DMS153 treated with DMSO at 0.1 percent for 48 hours (cell line): Measurements from ENCODE around the gene KRTAP10-3.
"Not testable (repeated sequence)": the region's sequence is repeated elsewhere in the genome, so short reads cannot be mapped to it uniquely, and the experiment has no call there.

Experiments
- DNase-seq: peaks from one replicate; lab custom pipeline; 2025; ENCODE audit not compliant: unreplicated experiment; lab: John Stamatoyannopoulos, UW

The KRTAP10-3 gene, protein sequence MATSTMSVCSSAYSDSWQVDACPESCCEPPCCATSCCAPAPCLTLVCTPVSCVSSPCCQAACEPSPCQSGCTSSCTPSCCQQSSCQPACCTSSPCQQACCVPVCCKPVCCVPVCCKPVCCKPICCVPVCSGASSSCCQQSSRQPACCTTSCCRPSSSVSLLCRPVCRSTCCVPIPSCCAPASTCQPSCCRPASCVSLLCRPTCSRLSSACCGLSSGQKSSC

DNA sequence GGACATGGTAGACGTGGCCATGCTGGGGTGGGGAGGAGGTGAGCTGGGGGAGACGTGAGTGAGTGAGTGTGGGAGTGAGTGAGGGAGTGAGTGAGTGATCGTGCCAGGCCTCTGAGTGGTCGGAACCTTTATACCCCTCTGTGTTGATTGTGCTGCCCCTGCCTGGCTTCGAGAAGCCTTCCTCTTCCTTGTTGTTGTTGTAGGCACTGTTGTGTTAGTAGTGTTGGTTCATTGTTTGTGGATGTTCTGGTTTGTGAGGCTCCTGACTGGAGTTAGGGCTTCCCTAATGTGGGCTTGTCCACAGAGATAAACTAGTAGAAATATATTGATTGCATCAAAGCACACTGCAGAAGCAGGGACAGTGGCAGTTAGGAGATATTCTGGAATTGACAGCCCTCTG is at the start of gene KRTAP10-3:
TSS of gene KRTAP10-3 (minus strand) at position 101 of the 400 bp plus-strand sequence. CDS start at position 21, 80 bp downstream.
- no peak for DNase-seq

DNA sequence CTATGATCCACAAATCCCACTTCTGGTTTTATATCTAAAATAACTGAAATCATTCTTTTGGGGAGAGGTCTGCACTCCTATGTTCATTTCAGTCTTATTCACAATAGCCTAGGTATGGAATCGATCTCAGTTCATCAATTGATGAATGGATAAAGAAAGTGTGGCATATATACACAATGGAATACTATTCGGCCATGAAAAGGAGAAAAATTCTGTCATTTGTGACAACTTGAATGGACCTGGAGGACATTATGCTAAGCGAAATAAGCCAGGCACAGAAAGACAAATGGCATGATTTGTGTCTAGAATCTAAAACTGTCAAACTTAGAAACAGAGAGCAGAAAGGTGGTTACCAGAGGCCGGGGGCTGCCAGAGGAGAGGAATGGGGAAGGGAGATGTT is 47.9 kb upstream of the KRTAP10-3 start:
- no peak for DNase-seq

DNA sequence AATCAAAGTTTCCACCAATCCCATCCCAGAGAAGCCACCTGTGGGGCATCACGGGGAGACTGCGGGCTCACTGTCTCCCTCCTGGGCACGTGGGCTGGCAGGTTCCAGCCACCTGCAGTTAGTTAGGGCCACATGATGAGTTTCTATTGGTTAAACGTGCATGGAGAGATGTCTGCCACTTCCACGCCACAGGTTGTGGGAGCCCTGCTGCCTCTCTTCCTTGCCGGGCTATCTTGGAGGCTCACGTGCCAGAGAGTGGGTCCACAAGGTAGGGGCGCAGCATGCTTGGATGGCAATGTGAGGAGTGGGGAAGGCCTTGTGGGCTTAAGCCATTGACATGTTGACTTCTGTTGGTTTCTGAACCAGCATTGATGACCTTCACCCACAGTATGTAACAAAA is 45.3 kb upstream of the KRTAP10-3 start:
- DNase-seq = no peak

DNA sequence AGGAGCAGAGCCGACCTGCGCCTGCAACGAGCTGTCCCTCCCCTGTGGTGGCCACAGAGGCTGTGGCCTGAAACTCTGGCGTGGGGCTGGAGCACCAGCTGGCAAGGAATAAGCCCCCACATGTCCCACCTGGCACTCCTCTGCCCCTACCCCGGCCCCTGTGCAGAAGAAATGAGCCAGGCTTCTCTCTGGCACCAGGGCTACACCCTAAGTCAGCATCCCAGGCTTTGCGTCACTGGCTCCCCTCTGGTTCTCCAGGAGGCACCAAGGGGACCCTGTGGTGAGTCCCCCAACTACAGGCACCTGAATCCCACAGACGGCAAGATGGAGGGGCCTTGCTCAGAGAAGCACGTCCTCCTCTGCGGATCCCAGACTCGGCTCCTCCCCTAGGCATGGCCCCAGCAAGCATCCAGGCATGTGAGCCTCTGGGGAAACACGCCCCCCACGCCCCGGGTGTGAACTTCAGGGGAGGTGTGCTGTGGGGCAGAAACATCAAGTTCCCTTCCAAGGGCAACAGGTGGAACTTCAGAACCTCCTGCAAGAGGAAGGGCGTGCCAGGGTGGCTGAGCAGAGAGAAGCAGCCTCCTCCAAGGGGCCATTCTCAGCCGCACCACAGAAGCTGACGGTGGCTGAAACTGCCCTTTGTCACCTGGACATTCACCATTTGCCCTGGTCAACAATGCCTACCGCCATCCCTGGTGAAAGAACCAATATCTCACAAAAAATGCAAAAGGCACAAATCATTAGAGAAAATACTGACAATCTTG is 44.7 kb upstream of the KRTAP10-3 start:
- DNase-seq = no peak

DNA sequence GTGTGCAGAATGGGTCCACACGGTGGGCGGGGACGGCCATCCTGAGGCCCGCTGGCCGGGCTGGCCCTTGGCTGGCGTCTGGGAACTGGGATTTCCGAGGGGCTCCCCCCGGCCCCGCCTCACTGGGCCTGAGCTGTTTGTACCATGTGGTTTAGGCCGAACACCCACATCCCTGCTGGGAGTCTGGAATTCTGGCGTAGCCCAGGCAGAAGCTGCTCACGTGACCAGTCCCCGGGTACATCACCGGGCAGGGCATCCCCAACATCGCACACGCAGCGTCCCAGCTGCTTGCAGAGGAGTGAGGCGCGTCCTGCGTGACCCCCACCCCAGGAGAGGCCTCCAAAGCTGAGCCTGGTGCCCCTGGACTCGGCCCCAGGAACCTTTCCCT is 43.9 kb upstream of the KRTAP10-3 start:
- no peak for DNase-seq

DNA sequence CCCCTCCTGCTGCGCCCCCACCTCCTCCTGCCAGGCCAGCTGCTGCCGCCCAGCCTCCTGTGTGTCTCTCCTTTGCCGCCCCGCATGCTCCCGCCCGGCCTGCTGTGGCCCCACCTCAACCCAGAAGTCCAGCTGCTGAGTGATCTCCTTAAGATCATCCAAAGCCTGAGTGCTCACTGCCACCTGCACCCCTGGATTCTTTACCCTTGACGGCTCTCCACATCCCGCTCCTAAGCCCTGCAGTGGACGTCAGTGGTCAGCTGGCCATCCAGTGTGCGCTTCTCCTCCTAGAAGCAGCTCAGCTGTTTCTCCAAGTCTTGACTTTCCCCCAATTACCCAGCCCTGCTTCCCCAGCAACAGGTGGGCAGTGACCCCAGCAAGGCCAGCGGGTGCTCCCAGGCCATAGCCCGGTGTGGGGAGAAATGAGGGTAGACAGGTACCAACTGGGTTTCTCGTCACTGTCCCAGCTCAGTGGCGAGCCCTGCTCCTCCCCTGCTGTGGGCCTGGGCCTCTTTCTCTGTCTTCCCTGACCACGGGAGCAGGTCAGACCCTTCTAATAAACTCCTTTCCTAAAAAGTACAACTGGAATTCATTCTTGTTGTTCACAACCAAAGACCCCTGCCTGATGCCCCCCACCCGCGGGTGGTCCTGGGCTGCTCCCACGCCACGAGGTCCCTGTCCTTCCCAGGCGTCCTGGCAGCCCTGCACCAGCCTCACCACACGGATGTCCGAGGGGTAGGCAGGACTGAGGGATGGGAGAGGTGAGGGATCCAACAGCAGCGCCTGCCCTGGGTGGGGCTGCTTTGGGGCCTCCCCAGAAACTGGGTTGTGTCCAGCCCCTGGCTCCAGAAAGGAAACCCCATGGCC is 43.2 kb upstream of the KRTAP10-3 start:
- no peak for DNase-seq

DNA sequence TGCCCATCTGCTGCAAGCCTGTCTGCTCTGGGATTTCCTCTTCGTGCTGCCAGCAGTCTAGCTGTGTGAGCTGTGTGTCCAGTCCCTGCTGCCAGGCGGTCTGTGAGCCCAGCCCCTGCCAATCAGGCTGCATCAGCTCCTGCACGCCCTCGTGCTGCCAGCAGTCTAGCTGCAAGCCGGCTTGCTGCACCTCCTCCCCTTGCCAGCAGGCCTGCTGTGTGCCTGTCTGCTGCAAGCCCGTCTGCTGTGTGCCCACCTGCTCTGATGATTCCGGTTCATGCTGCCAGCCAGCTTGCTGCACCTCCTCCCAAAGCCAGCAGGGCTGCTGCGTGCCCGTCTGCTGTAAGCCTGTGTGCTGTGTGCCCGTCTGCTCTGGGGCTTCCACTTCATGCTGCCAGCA is 42.5 kb upstream of the KRTAP10-3 start:
- not testable (repeated sequence) for DNase-seq

DNA sequence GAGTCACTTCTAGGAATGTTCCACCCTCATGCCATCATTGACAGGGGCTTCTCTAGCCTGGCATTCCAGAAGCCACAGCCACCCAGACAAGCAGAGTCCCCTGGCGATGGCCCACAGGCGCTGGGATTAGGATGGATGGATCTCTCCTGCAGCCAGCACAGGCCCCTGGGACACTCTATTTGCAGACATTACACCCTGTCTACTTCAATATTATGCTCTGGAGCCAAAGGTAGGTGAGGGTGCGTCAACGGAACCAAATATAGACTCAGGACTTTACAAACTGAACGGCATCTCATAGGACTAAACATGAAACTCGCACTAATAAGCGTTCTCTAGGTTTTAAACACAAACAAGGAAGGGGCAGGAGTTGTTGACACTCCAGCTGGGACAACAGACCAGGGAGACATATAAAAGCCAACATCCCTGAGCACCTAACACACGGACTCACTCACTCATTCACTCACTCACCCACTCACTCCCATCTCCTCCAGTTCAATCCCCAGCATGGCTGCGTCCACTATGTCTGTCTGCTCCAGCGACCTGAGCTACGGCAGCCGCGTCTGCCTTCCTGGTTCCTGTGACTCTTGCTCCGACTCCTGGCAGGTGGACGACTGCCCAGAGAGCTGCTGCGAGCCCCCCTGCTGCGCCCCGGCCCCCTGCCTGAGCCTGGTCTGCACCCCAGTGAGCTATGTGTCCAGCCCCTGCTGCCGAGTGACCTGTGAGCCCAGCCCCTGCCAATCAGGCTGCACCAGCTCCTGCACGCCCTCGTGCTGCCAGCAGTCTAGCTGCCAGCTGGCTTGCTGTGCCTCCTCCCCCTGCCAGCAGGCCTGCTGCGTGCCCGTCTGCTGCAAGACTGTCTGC is 41.8 kb upstream of the KRTAP10-3 start, which contains the start of gene KRTAP10-7:
TSS of gene KRTAP10-7 (plus strand) at position 480 of the 861 bp plus-strand sequence. CDS start at position 505, 25 bp downstream.
- DNase-seq = not testable (repeated sequence)

DNA sequence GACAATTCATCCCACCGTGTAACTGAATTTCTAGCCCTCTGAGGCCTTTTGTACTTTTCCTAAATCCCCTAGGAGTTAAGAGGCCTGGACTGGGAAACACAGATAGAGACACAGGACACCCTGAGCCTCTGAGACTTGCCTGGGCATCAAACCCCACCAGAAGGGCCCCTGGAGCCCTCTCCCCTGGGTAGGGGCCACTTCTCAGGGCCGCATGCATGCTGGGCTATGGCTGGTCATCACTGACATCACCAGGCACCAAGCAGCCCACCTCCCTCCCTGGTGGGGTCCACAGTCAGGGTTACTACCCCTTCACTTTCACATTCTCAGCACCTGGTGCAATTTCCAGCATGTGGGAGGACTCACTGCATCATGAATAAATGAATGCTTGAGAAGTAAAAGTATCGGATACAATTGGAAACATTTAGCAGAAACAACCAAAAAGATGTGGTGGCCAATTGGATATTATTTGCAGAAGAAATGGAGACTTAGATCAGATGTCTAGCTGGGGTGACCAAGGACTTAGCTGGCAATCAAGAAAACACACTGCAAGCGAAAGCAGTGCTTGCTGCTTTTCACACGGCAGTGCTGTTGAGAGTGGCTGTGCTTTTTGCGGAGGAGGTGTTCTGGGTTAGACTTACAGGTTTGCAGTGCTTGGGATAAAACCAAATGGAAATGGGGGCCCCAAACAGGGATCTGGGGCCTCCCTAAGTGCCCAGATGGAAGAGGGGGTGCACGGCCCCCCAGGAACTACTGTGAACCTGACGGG is 40.9 kb upstream of the KRTAP10-3 start:
- DNase-seq = no peak

DNA sequence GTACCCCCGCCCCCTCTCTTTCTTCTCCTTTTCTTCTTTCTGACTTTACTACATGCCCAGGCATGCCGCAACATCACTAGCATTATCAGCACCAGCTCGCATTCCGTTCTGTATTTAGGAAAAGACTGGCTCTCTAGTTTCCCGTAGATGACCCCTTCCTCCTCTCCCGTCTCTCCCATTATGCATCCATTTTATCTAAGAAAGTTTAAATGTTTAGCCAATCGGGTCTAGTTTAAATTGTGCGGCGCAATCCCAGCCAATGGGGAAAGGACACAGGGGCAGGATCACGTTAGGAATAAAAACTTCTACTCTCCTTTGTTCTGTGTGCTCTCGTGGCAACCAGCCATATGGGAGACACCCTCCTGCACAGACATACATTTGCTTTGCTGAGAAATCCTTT is 39.5 kb upstream of the KRTAP10-3 start:
- no peak for DNase-seq

DNA sequence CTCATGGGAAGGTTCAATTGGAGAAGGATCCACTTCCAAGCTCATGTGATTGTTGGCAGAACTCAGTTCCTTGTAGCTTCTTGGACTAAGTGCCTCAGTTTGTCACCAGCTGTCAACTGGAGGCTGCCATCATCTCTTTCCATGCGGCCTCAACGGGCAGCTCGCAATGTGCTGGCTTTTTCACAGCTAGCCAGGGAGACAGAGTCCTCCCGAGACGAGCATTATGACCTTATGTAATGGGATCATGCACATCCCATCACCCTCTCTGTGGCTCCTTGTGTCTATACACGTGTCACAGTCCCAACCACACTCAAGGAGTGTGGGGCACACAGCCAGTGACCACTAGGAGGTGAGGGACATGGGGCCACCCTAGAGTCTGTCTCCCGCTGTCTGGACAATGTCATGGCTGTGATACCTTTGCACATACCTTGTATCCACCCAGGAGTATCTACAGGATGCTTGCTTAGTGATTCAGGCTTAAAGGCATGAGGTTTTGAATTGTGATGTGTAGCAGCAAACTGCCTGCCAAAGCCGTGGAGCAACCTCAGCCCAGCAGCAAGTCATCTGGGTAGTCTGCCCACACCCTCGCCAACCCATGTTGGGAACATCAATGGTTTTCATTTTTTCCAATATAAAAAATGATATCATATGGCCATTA is 37.6 kb upstream of the KRTAP10-3 start:
- no peak for DNase-seq

DNA sequence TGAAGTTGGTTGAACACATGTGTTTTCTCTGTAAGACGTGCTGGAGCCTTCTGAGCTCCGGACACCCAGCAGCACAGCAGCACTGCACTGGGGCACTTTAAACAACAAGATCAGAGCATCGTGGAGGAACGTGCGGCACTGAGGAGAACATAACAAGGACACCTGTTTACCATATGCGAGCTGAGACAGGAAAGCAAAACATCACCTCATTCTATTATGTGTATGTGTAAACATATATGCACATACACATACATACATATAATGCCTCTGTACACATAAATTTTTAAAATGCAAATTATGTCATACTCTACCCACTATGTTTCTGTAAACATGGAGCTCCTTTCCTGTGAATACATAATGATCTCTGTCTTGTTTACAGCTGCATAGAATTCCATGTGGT is 36.9 kb upstream of the KRTAP10-3 start:
- no peak for DNase-seq

DNA sequence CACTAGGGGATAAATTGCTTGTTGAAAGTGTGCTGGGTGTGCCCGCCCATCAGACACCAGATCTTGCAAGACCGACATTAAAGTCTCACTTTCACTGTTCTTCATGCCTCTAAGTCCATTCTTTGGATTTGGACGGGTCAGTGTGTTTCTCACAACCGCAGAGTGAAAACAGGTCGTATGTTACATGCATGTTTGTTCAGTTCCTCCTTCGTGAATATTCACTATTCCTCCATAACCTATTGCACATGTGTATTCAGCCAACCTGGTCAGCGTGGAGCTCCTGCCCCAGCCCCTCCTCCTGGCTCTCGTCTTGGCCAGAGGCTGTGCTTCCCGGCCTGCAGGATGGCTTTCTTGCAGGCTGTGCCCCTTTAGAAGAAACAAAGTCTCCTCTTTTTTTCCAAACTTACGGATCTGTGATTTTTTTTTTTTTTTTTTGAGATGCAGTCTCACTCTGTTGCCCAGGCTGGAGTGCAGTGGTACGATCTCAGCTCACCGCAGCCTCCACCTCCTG is 35.9 kb upstream of the KRTAP10-3 start:
- no peak for DNase-seq

DNA sequence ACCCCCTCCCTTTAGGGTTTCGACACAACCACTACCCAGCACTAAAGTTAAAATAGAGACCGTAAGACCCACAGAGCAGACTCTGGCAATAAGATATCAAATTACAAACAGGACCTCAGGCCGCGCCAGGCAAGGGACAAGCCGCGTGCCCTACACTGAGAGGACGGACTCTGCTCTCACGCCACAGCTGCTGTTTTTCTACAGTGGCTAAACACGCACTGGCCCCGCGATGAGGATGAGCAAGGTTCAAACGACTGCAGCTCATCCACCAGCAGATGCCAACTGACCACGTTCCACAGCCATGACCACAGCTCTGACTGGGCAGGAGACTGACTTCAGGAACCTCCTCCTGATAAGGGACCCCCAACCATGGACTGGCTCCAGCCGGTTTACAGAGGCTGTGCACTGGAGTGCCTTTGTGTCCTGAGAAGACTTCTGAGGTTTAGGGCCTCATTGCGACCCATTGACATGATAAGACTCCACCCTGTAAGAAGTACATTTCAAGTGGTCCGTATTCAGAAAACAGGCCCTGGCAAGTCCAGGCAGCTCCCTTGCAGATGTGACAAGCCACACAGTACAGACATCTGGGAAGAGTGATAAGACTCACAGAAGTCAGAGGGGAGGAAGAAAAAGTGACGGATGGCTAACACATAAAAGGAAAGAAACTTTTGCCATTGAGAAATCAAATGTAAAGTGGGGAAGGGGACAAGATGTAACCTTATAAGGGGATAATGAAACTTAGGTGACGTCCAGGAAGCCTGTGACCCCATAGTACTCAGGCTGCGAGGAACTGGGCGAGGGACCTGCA is 35.2 kb upstream of the KRTAP10-3 start:
- no peak for DNase-seq

DNA sequence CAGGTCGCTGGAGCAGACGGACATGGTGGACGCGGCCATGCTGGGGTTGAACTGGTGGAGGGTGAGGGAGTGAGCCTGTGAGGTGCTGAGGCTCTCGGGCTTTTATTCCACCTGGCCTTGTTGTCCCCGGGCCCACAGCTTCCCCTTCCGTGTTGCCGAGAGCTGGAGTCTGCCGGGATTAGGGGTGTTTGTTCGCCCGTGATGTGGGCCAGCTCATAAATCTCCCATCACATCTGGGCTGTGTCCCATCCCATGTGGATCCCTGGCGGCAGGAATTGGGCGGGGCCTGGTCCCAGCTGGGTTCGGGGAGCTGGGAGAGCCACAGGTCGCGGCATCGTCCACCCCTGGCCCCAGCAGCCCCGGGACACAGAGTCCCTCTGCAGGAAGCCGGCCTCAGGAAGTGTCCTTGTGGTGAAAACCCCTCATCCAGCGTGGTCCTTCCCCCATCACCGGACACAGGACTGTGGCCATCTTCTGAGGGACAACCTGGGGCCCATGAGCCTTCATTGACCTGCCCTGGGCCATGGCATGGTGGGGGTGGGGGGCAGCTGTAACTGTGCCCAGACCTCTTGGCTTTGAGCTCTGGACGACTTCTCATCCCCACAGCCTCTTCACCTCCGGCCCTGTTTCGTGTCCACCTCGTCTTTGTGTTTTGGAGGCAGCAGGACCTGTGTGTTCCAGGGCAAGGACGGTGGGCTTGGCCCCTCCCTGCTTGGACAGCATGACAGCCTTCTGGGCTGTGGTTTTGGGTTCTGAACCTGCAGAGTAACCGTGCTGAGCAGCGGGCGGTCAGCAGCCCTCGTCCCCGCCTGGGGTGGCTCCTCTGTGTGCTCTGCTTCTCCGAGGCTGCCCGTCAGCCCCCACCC is 34.1 kb upstream of the KRTAP10-3 start, which contains the start of gene KRTAP10-6:
TSS of gene KRTAP10-6 (minus strand) at position 60 of the 866 bp plus-strand sequence. CDS start at position 39, 21 bp downstream.
- no peak for DNase-seq

DNA sequence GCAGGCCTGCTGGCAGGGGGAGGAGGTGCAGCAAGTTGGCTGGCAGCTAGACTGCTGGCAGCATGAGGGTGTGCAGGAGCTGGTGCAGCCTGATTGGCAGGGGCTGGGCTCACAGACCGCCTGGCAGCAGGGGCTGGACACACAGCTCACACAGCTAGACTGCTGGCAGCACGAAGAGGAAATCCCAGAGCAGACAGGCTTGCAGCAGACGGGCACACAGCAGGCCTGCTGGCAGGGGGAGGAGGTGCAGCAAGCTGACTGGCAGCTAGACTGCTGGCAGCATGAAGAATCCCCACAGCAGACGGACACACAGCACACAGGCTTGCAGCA is 33.2 kb upstream of the KRTAP10-3 start:
- not testable (repeated sequence) for DNase-seq
